Measurements from ENCODE around the gene MUC5AC.

Gene MUC5AC

DNA sequence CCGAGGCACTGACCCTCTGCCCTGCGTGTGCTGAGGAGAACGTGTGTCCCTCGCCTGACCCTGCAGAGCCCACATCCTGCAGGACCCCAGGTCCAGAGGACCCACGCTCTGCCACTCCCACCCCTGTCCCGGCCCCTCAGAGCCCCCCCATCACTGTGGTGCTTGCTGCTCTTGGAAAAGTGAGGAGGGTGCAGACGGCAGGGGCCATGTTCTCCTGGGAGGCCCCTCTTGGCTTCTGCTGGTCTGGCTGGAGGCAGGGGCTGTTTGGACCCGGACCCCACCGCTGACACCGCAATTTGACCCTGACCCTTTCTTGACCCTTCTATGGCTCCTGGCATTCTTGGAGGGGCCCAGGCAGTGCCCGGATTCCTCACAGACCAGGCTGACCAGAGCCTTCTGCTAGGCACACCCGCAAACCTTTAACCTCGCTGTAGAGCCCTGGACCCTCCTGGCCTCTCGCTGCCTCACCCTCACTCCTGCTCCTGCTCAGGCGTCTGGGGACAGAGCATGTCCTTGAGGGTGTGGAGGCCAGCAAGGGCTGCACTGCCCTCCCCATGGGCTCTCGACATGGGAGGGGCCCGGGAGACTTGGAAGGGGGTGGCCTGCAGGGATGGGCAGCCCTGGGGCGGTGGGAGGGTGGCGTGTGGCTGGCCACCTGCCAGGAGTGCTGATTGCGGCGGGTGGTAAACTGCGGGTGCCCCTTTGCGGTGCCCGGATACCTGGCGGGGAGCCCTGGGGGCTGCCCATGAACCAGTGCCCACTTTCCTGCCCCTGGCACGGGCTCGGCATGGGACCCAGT is 37.0 kb upstream of the MUC5AC start:
- DNase-seq (ENCODE audit: low read depth in 2 of 2) = no peak

DNA sequence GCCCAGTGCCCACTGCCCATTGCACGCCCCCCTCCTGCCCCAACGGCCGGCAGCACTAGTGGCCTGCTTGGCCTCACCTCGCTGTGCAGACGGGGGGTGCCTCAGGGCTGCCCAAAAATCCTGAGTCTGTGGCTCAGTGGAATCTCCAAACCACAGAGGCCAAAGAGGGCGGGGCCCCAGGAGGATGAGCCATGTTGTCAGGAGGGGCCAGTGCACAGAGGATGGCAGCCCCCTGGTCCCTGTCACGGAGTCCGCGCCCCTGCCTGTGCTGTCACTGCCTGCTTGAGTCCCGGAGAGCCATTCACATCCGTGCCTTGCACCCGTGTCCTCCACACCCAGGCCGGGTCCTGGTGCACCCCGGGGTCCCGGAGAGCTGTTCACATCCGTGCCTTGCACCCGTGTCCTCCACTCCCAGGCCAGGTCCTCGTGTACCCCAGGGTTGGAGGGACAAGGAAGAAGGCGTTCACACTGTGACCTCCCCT is 36.4 kb upstream of the MUC5AC start:
- DNase-seq (ENCODE audit: low read depth in 2 of 2) = no peak

DNA sequence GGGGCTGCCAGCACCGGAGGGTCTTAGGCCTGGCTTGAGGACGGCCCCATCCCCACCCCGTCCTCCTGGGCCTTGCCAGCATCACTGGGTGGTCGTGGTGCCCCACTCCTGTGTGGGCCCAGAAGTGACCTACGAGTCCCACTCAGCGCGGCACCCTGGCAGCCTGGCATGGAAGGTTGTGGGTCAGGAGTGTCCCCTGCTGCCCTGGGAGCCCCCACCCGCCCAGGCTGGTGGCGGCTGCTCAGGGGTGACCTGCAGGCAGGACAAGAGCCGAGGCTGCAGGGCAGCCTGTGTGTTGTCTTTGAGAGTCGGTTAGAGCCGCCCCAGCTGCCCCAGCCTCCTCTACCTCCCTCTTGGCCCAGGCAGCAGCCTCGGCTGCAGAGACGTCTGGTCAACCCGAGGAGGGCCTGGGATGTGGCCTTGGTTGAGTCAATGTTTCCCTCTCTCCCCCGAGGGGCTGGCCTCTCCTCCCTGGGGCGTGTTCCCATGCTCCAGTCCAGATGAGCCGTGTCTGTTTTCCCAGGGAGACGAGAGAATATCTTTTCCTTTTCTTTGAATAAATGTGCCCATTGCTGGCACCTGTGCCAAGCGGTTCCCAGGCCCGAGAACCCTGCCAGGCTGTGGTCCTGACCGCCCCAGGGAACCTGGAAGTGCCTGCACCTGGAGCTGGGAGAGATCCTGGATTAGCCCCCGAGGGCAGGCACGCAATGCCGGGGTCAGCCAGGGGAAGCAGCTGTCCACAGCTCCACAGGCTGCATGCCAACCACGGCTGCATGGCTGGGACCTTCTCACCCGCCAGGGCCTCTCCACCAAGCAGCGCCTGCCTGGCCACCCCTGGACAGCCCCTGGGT is 35.7 kb upstream of the MUC5AC start:
- DNase-seq (ENCODE audit: low read depth in 2 of 2) = no peak

DNA sequence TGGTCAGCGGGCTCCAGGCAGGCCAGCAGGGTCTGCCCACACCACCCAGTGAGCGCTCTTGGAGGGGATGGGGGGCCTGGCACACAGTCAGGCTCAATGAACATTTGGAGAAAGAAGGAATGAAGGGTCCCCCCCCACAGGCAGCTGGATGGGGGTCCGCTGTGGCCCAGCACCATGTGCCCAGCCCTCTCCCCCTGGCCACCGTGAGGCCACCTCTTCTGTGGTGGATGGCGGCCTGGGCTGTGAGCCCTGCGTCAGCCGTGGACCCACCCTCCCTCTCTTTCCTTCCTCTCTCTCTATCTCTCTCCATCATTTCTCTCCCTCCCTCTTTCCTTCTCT is 35.1 kb upstream of the MUC5AC start:
- DNase-seq (ENCODE audit: low read depth in 2 of 2) = no peak

DNA sequence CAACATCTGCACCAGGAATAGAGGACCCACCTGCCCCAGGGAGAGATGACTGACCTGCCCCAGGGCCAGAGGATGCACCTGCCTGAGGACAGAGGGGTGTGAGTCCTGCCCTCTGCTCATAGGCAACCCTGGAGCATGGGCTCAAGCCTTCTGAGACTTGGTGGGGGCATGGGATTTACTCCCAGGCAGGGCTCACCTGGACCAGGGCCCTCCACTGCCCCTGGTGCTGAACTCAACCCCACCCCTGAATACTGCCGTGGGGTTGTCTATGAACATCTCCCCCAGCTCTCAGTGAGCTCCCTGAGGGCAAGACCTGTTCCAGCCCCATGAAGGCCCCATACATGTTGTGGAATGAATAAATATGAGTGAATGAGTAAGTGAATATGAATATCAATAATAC is 33.8 kb upstream of the MUC5AC start:
- DNase-seq (ENCODE audit: low read depth in 2 of 2) = no peak

DNA sequence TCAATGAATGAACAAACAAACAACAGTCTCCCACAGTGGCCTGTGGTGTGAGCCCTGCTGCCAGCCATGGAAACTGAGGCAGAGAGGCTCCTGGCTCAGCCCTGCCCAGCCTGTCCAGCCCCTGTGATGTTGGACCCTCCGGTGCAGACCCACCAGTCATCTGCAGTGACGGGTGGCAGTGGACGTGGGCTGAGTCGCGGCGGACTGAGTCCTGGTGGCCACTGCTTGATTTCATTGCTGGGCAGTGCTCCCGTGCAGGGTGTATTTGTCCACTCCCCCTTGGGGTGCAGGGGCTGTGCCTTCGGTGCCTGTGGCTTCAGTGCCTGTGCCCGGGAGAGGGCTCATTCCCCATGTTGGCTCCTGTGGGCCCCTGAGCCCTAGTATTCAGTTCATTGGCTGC is 31.9 kb upstream of the MUC5AC start:
- DNase-seq (ENCODE audit: low read depth in 2 of 2) = no peak

DNA sequence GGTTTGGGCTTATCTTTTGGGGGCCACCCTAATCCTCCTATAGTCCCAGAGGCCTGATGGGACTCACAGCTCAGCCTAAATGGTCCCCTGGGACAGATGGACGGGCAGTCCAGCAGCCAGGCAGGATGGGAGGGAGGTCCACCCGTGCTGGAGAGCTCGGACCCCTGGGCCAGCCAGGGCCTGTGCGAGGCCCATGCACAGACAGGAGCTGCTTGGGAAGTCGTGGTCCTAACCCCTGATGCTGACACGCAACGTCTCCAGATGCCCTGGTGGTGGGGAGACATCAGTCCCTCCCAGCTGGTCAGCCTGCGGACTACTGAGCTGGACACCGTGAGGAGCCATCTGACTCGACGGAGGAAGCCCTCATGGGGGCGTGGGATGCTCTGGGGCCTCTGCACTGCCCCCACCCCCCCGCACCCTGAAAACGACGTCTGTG is 31.2 kb upstream of the MUC5AC start:
- DNase-seq (ENCODE audit: low read depth in 2 of 2) = no peak

DNA sequence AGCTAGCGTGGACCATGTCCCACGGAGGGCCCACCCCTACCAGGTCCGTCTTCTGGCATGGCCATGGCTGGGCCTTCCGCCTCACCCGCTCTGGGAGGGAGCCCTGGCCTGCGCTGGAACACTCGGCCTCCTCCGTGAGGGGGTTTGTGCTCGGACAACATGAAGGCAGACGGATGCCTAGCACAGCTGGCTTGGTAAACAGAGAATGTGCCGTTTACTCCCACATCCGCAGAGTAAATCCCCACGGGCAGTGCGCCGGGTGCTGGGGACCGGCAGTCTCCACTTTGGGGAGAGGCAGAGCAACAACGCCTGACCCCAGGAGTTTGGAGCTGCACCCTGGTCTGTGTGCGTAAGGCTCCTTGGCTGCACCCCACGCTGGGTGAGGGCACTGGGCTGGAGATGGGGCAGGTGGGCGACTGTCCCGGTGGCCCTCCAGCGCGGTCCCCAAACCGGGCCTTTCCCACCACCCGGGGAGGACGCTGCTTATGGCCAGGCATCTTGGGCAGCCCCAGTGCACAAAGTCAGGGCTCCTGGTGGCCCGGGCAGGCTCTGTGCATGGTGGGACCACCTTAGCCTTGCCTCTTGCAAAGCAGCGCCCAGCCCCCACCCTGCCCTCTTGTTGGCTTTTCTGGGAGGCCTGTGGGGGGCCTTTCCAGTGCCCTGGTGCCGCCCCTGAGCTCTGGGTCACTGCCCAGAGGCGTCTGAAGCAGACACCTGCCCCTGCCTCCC is 30.7 kb upstream of the MUC5AC start:
- DNase-seq (ENCODE audit: low read depth in 2 of 2) = no peak

DNA sequence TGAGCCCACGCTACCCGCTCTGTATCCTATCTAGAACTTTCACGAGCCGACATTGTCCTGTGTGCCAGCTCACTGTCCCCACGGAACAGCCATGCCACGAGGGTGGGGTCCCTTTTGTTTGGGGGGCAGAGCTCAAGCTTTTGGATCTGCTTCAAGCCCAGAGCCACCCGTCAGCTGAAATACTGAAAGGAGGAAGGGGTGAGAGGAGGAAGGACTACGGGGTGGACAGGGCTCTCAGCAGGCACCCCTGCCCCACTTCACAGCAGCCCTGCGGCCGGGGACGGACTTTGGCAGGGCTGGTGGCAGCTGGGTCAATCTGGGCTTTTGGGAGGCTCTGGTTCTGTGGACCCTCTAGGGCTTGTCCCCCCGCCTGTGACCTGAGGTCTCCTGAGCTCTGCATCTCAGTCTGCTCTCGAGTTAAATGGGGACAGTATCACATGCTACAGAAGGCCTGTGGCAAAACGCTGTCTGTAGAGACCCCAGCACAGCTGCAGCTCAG is 30.0 kb upstream of the MUC5AC start:
- no peak for DNase-seq (ENCODE audit: low read depth in 2 of 2)

DNA sequence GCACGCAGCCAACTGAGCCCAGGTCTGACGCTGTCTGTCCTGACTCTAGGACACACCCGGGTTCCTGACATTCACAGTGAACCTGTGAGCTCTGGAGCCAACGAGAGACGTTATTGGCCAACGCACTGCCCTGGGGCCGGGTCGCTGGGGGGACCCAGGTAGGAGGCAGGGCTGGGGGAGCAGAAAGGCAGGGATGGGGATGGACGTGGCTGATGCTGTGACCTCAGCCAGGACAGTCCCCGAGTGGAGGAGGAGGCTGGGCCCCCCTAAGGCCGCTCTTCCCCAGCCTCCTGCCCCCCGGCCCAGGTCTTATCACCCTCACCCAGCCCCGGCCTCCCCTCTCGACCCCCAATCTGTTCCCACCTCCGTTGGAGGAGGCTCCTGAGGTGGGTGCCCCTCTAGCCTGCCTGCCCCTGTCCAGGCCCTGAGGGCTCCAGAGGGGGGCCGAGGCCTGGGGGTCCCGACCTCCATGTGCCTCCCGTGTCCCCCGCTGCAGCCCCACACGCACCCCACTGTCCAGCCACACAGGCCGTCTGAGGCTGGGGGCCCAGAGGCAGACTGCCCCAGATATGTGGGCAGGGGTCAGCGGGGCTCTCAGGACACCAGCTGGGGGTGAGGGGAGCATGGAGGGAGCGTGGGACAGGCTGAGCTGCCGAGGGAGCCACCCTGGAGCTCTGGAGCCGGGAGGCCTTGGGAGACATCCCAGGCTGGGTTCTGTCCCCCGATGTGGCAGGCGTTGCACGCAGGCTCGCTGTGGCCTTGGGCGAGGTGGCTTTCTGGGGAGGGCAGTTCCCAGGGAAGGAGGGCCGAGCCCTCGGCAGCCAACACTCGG is 29.2 kb upstream of the MUC5AC start:
- no peak for DNase-seq (ENCODE audit: low read depth in 2 of 2)

DNA sequence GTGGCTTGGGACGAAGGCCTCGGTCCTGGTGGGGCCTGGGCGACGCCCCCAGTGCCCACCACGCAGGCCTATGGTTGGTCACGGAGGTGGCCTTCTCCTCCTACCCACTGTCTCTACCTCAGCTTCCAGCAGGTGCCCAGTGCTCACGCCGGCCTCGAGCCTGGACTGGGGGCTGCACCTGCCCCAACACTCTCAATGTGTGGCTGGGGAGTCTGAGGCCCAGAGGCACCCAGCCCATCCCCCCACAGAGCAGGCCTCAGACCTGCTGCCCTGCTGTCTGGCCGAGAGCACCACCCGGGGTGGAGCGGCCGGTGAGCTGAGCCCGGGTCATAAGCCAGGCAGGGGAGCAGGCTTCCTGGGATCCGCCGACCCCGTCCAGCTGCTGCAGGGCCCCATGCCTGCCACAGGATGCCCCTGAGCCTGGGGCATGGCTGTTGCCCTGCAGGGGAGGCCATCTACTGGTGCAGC is 28.6 kb upstream of the MUC5AC start:
- no peak for DNase-seq (ENCODE audit: low read depth in 2 of 2)

DNA sequence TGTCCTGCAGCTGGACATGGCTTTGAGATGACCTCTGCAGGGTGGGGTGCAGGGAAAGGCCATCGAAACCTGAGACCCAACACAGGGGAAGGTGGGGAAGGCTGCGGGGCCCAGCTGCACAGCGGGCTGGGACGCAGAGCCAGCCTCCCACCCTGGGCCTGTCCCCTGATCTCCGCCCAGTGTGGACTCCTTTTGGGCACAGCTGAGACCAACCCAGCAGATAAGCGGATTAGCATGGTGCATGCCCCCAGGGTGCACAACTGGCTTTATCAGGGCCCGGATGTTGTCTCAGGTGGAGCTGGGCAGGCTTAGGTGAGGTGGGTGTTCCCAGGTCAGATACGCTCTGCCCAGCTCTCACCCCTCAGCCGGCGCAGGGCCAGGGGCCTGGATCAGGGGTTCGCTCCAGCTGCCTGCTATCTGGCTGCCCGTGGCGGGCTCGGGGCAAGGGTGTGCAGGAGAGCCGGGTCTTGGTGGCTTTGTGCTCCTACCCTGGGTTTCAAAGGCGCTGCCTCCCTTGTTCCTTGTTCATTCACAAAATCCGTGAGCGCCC is 28.1 kb upstream of the MUC5AC start:
- no peak for DNase-seq (ENCODE audit: low read depth in 2 of 2)

DNA sequence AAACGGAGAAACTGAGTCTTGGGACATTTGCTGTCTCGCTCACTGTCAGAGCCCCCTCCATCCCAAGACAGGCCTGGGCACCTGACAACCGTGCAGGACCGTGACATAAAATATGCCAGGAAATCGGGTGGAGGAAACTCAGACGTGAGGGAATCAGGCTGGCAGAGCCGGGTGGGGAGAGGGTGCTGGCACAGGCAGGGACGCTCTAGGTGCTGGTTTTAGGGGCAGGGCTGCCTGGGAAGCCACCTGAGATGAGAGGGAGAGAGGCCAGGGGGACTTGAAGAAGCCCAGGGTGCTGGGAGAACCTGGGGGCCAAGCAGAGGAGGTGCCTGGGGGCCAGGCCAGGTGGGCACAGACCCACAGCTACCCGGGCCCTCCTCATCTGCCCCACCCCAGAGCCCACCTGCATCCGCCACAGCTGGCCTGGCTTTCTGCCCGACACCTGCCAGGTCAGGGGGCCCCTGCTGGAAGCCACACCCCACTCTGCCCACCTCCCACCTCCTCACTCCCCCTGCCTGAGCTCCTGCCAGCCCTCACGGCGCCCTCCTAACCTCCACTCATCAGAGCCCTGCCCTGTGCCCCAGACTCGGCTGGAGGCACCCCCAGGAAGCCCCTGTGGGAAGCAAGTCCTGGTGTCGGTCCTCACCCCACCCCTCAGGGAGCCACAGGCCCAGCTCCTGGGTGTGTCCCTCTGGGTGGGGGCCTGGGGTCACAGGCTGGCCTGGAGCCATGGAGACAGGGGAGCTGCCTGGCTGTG is 27.3 kb upstream of the MUC5AC start:
- DNase-seq (ENCODE audit: low read depth in 2 of 2) = no peak

DNA sequence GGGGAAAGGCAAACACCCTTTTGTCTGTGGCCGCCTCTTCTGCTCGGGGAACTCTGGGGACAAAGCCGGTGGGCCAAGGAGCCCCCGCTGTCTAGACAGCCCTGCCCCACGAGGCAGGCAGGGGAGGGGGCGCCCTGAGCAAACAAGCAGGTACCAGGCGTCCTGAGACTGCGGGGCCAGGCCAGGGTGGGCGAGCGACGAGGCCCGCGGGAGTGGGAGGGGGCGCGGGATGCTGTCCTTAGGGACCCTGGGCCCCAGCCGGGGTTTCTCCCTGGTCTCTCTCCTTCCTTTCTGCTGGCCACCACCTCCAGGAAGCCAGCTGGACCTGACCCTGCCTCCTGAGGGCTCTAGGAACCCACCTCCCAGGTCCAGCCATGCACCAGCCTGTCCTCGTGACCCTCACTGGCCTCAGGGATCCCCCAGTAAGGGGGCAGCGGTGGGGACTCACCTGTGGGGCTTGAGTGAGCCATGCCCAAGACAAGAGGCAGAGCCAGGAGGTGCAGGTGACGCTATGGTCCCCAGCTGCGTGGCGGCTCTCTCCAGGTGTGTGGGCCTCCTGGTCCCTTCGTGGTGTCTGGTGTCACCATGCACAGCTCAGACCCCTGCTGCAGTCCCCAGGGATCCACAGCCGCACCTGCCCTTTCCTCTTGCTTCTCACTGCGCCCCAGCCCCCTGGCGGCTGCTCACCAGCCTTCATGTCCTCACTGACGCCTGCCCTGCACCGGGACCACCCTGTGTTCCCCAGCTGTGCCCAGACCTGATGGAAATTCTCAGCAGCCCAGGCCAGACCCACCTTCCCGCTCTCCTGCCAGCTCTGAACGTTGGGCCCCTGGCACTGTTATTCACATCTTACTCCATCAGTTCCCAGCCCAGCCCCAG is 26.5 kb upstream of the MUC5AC start:
- no peak for DNase-seq (ENCODE audit: low read depth in 2 of 2)

DNA sequence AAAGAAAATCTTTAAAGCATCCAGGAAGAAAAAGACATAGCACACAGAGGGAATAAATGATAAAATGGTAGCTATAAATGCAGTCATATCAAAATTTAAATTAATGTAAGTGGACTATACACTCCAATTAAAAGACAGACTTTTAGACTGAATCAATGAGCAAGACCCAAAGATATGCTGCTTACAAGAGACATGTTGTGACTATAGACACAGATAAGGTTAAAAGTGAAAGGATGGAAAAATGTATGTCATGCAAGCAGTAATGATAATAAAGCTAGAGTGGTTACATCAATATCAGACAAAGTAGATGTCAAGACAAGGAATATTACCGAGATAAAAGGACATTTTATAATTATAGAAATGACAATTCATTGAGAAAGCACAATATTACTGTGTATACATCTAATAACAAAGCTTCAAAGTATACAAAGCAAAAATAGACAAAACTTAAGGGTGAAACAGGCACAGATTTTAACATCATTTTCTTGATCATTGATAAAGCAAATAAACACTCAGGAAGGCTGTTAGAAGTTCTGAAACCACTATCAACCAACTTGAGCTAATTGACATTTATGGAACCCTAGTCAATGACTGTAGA is 22.8 kb upstream of the MUC5AC start:
- DNase-seq (ENCODE audit: low read depth in 2 of 2) = no peak

DNA sequence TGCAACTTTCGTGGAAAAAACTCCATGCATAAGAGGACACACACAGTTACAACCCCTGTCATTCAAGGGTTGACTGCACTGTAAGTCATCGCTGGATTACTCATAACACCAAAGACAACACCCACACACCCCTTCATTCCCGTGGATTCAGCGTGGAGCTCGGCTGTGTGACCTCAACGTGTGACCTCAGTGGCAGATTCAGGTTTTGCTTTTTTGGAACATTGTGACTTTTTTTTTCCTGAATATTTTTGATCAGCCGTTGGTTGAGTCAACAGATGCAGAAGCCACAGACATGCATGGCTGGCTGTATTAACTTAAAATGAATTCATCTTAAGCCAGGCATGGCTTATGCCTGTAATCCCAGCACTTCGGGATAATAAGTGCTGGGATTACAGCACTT is 19.7 kb upstream of the MUC5AC start:
- peak in 1 of 2 donors; percentile 40 for DNase-seq (ENCODE audit: low read depth in 2 of 2)

DNA sequence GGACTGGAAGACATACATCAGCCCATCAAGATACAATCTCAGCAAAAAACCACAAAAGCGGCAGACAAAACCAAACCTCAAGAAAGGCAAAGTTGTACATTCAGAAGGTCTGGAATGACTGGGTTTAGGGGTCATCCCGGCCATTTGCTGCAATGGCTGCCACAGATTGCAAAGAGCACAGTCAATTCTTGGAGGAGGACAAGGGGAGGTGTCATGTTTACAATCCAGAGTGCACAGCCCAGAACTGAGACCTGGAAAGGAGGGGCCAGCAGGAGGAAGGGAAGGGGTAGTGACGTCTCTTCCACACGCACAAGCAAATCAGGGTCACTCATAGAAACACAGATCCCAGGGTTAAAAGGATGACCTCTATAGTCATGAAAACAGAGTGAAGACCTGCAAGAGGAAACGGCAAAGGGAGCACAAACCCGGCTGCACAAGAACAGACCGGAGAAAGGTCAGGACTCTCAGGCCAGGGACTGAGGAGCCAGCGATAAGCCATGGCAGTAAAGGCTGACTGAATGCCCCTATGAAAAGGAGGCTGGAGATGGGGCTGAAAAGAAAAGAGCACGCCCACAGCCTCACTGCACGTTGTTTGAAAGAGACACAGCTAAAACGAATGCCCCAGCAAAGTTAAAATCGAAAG is 18.2 kb upstream of the MUC5AC start:
- no peak for DNase-seq (ENCODE audit: low read depth in 2 of 2)
